HG03280 (cell line): ENCODE results near the gene PROZ.

Source experiments
- ATAC-seq: cut with Tn5 transposase; IDR thresholded peaks from one replicate; pipeline ENCODE4 v1.9.1; 2021; ENCODE audit warnings: mild to moderate bottlenecking, moderate library complexity; ENCODE audit not compliant: unreplicated experiment

PROZ gene

DNA sequence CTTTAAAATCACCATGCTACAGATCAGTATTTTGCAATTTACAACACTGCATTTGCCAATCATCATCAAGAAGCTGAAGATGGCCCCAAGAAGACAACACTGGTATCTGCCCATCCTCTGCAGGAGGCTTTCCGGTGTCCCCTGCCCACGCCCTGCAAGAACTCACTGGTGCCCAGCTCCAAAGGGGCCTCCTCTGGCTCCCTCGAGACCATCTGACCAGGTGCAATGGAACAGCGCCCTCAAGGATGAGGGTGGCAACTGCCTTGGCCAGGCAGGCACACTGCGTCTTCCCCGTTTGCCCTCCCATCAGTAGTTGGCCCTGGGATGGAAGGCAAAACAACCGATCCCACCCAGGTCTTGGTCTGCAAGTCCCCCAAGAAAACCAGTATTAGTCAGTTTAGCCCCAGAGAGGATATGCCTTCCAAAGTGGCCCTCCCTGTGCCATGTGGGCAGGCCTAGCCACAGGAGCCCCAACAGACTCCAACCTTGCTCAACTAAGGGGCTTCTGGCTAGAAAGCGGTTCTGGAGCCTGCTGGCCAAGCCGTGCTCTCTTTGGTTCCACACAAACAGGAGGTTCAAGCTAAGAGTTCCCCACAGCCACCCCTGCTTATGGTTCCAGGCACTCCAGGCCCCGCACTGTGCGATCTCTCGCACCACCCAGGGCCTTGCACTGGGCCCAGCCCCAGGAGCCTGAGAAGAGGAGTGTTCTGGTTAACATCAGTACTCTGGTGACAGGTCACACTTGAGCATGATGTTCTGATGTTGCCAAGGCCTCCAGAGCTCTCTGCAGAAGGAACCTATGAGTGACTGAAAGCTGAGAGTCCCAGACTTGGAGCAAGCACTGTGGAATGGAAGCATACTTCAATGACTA is 45.3 kb downstream of the PROZ start:
- ATAC-seq: no peak

DNA sequence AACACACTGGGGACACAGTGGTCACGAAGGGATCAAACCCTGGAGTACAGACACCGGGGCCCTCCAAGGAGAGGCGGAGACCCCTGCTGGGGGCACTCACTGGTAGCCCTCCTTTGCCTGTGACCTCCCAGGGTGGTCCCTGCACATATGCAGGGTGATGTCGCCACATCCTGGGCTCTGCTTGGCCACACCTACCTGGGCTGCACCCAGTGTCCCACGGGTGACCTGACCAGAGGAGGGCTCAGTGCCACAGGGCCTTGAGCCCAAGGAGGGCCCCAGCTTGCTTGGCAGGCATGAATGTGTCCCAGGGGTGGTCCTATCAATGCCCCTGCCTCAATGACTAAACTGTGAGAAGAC is 45.9 kb downstream of the PROZ start:
- ATAC-seq: no peak

DNA sequence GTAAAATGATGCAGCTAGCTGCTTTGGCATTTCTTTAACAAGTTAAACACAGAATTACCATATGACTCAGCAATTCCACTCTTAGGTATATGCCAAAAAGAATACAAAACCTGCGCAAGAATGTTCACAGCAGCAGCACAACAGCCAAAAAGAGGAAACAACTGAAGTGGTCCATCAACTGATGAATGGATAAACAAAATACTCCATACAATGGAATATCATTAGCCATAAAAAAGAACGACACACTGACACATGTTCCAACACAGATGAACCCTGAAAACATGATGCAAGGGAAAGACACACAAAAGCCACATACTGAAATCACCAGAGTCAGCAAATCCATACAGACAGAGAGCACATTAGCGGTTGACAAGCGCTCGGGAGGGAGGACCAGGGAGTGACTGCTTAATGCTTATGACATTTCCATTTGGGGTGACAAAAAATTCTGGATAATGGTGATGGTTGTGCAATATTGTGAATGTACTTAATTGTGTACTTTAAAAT is 47.0 kb downstream of the PROZ start:
- ATAC-seq: no peak

DNA sequence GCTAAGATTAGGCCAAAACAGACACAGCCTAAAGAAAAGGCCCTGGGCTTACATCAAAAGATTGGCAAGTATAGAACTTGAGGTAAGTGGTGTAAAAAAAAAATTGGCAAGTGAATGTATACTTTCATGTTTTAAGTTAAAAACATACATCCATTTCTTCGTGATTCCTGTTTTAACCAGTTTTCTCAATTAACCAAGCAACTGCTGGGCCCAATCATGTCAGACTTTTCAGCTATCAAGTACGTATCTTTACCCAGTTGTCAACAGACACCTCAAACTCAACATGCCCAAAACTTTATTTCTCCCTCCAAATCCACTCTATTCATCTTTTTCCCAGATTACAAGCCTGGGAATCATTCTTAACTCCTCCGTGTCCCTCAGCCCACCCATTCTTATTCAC is 49.0 kb downstream of the PROZ start:
- ATAC-seq: no peak

DNA sequence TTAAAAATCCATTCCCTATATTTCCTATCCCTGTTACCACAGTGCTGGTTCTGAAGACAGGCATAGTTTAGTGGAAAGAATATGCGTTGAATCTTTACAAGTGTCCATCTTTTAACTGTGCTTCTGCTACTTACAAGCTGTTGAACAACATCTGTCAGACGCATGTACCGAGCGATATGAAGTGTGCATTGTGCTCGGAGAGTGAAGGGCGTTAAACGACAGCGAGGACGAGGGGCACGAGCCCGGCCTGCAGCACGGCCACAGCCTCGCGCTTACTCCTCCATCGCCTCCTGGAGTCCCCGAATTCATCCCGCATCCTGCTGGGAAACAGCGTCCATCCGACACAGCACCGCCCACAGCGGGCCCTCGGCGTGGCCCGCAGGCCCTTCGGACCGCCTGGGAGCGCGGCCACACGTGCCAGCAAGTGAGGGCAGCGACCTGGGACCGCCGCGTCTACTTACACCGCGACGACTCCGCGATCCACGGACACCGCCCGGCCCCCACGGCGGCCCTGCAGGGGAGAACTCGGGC is 49.5 kb downstream of the PROZ start:
- peak; percentile 1 for ATAC-seq

DNA sequence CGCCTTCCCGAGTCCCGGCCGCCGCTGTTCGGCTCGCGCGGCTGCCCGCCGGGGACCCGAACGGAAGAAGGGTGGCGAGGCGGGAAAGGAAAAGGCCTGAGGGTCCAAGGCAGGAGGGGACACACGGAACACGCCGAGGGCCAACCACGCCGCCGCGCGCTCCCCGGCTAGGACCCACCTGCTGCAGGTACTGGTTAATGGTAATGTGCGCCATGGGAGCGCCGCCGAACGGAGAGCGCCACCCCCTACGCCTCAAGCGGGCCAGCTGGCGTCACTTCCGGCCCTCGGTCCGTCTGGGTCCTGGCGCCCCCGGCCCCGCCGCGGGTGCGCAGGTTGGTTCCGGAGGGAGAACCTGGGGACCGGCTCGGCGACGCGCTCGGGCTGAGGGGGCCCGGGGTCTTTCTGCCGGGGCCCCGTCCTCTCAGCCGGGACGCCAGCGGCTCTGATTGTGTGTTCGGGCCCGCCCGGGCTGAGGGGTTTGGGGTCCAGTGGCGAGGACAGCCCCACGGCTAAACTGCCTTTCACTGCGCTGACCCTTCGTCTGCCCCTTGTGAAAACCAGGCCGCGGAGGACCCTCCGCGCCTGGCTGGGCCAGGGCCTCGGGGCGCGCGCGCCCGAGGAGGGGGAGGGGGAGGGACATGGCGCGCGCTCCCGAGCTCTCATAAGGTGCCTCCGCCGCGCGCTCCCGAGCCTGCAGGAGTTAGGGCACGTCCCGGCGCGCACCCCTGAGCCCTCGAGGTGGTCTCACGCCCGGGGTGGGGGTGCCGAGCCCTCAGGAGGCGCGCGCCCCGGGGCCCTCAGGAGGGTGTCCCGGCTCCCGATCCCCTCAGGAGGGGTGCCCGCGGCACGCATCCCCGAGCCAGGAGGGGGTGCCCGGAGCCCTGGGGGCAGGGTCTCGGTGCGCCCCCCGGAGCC is 50.2 kb downstream of the PROZ start, which contains the start of gene PCID2:
PCID2 (minus strand) TSS at position 249 of the 915 bp plus-strand sequence; CDS start at position 214, 35 bp downstream.
- peak; percentile 77 for ATAC-seq

DNA sequence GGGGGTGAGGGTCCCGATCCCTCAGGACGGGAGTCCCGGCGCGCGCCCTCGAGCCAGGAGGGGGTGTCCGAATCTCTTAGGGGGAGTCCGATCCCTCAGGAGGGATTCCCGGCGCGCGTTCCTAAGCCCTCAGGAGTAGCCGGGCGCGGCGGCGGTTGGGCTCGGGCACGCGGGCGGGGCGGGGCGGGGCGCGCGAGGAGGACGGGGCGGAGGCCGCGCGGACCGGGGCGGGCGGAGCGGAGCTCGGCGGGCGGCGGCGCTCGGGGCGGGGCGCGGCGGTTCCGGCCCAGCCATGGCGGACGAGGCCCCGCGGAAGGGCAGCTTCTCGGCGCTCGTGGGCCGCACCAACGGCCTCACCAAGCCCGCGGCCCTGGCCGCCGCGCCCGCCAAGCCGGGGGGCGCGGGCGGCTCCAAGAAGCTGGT is 50.9 kb downstream of the PROZ start, which contains the start of gene CUL4A:
CUL4A (plus strand) TSS at position 278 of the 423 bp plus-strand sequence; CDS start at position 293, 15 bp downstream.
- ATAC-seq: peak; percentile 42

DNA sequence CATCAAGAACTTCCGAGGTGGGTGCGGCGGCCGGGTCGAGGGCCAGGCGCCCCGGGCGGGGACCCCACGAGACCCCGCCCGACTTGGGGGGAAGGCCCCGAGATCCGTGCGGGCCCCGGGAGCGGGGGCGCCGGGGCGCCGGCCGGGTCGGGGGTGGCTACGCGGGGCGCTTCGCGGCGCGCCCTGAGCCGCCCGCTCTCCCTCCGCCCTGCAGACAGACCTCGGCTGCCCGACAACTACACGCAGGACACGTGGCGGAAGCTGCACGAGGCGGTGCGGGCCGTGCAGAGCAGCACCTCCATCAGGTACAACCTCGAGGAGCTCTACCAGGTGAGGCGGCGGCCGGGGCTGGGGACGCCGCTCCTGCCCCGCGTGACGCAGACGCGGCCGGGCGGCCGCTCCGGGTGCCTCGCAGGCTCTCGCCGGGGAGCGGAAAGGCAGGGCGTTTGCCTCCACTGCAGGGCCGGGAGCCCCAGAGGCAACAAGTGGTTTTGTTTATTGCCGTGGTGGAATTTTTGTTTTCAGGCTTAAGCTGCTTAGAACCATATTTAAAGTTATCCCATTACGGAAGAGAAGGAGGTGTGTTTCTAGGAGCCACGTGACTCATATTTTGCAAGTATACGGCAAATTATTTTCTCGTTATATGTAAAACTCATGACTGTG is 51.4 kb downstream of the PROZ start:
- peak; percentile 34 for ATAC-seq

DNA sequence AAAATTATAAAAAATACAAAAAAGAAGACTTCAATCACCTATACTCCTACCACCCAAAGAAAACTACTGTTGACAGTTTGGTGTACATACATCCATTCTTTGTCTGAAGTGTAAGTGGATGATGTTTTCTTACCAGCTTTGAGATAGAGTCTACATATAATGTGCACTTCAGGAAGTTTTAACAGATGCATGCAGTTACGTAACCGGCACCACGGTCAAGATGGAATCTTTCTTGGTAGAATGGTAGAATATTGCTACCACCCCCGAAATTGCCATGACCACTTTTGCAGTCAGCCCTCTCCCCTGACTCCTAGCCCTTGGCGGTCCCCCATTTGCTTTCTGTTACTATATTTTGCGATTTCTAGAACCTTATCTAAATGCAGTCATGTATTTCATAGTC is 52.4 kb downstream of the PROZ start:
- ATAC-seq: no peak

DNA sequence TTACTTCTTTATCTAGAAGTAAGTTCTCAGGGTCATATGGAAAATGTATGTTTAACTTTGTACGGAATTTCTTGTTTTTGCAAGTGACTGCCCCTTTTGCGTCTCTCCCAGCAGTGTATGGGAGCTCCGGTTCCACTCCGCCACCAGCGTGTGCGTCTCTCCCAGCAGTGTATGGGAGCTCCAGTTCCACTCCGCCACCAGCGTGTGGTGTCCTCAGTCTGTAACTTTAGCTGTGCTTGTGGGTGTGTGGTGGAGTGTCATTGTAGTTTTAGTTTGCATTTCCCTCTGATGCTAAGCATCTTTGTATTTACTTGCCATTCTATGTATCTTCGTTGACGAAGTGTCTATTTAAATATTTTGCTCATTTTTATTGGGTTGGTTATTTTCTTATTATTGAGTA is 53.3 kb downstream of the PROZ start:
- no peak for ATAC-seq

DNA sequence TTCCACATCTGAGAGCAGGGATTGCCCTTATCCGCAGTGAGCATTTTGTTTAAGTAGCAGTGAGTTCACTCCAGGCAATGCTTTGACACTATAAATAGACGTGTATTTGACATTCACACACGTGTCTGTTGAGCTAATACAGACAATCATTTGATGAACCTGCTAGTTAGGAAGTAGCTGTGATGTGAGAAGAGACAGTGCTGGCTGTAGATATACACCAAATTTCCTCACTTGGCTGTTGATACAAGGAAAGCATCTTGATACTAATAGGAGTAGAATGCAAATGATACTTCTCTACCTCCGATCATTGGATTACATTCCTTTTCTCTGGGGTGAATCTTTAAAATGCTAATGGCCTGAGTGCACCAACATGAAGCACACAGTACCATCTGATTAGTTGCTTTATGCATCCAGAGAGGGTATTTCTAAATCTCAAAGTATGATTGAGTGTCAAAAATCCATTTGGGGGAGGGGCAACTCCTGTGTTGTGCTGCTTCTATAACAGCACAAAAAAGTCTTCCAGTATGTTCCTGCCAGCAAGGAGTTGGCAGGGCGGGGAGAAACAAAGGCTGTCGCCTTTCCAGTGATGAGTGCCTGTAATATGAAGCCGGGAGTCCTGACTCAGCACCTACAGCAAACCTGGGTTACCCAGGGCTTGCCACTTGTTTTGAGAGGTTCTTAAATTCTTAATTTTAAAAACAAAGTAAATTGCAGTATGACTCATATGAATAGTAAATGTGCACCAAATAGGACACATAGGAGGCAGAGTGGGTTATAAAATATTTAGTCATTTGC is 58.0 kb downstream of the PROZ start:
- ATAC-seq: no peak

DNA sequence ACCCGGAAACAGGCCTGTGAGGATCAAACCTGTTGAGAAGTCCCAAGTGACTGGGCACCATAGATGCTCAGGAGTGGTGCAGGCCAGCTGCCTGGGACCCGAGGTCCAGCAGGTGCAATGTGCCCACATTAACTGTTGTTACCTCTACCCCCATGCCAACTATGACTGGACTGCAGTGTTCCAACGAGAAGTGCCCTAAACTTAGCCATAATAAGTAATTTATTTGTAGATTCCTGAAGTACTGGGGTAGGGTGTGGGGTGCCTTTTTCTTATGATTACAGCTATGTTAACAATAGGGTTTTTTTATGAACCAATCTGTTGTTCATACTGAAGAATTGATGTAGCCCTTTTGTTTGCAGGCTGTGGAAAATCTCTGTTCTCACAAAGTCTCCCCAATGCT is 60.1 kb downstream of the PROZ start:
- ATAC-seq: no peak

DNA sequence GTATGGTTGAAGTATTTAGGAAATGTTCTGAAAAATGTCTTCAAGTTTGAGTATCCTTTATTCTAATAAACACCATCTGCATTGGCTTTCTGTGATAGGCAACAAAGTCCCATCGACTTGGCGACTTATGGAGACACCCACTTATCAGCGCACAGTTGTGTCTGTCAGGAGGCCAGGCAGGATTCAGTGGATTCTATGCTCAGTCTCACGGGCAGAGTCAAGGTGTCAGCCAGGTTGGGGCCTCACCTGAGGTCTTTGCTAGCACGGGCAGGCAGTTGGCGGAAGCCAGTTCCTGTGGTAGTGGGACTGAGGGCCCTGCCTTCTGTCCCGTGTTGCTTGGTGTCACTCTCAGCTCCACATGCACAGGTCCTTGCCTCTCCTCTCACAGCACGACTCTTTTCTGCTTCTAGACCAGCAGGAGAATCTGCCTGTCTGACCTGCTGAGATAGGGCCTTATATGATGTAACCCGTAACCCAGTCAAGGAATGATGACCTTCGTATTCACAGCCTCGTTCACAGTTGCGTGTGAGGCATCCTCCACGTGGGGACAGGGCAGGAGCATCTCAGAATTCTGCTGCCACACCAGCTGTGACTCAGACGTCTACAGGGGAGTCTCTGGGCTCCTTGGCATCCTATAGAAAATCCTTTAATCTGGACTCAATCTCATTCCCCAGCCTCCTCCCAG is 61.0 kb downstream of the PROZ start:
- ATAC-seq: no peak

DNA sequence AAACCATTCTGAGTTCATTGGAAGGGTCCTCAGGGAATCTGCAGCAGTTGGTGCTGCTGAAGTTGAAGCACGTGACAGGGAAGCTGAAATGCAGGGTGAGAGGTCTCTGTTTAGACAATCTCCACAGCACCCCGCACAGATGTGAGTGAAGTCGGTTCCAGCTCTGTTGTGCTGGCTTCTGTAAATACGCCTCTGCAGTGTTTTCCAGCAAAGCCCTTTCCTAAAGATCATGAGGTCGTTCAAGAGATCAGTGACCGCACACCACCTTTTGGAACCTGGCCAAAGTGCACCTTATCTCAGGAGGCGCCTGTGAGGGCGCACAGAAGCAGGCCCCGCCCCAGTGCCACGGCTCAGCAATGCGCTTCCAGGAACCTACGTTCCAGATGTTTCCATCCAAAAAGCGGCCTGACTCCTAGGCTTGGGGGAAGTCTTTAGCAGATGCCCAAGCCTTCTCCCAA is 61.7 kb downstream of the PROZ start:
- ATAC-seq: no peak

DNA sequence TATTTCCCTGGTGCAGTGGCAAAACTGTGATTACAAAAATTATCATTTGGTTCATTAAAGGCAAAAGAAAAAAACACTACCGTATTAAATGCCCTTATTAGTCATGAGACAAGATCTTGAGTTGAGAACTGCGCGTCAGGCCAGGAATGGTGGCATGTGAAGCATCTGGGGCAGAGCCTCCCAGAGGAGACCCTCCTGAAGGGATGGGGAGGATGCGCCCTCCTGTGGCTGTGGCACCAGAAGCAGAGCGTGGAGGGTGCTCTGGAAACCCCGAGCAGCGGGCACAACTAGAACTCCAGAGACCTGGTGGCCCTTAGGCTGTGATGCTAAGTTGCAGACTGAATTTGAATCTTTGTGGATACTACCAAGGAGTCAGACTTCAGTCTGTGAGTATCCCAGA is 62.4 kb downstream of the PROZ start:
- no peak for ATAC-seq
